IMR-90 (cell line): Measurements from ENCODE around the gene OTOA. TPM values are rescaled to one million over a fixed set of nuclear protein-coding genes. Genes with fewer than 3 reads are reported as not detected.

ENCODE experiments used
- ATAC-seq: fragments of 200-7000 bp; cut with Tn5 transposase; 2 replicates; pipeline ENCODE4 v1.9.1; 2020; ENCODE audit warnings: low read depth, mild to moderate bottlenecking, moderate library complexity
- BruUV-seq: library from RNA; stranded (reverse); fragments of 400-500 nt; replicated peaks from 2 replicates; lab custom pipeline; 2021; lab: Mats Ljungman, UMichigan
- CTCF ChIA-PET: fragments of 300-600 bp; formaldehyde crosslinking; extraction: SDS; loops from one replicate; lab custom pipeline; 2021; ENCODE audit warnings: antibody characterized with exemption; lab: Yijun Ruan, JAX
- POLR2A ChIA-PET: fragments of 300-600 bp; sonication (Branson Sonifier 250); formaldehyde crosslinking; loops from one replicate; lab custom pipeline; 2022; ENCODE audit warnings: antibody characterized with exemption; ENCODE audit not compliant: unreplicated experiment; lab: Charles Lee
- DNase-seq: peaks from one replicate; pipeline ENCODE4 v3.0.0; 2013
- H2AFZ ChIP-seq: replicated peaks from 2 replicates; pipeline ENCODE3; 2013; ENCODE audit warnings: low read length, mild to moderate bottlenecking; ENCODE audit not compliant: poor library complexity
- H2AK5ac ChIP-seq: 2 replicates; pipeline ENCODE4 v1.6.1; 2013; ENCODE audit warnings: low read depth, low read length, inconsistent platforms
- H2AK9ac ChIP-seq: replicated peaks from 2 replicates; pipeline ENCODE3; 2013; ENCODE audit warnings: mild to moderate bottlenecking, low read depth, low read length, moderate library complexity; ENCODE audit not compliant: poor library complexity
- H2BK120ac ChIP-seq: 2 replicates; pipeline ENCODE4 v1.6.1; 2013; ENCODE audit warnings: low read depth, low read length, inconsistent platforms
- H2BK15ac ChIP-seq: 3 replicates; pipeline ENCODE4 v1.6.1; 2013; ENCODE audit warnings: low read depth, low read length, inconsistent platforms
- H2BK20ac ChIP-seq: 2 replicates; pipeline ENCODE4 v1.6.1; 2013; ENCODE audit warnings: low read depth, mild to moderate bottlenecking, inconsistent platforms, low read length, moderate library complexity
- H2BK5ac ChIP-seq: 2 replicates; pipeline ENCODE4 v1.6.1; 2013; ENCODE audit warnings: mild to moderate bottlenecking, low read depth, low read length, inconsistent platforms; ENCODE audit not compliant: poor library complexity, severe bottlenecking
- H3K14ac ChIP-seq: replicated peaks from 2 replicates; pipeline ENCODE4 v1.6.1; 2013; ENCODE audit warnings: low read depth, low read length, inconsistent platforms
- H3K18ac ChIP-seq: 2 replicates; pipeline ENCODE4 v1.6.1; 2013; ENCODE audit warnings: low read depth, low read length, control low read depth
- H3K23ac ChIP-seq: 2 replicates; pipeline ENCODE4 v1.6.1; 2013; ENCODE audit warnings: low read depth, low read length, inconsistent platforms
- H3K27ac ChIP-seq: 2 replicates; pipeline ENCODE4 v1.5.1; 2013; ENCODE audit warnings: mild to moderate bottlenecking, control low read depth, low read length; ENCODE audit not compliant: insufficient read depth
- H3K27me3 ChIP-seq: 2 replicates; pipeline ENCODE4 v1.6.1; 2013; ENCODE audit warnings: low read length; ENCODE audit not compliant: control insufficient read depth, insufficient read depth
- H3K36me3 ChIP-seq: 2 replicates; pipeline ENCODE4 v1.6.1; 2013; ENCODE audit warnings: low read length, mixed read lengths; ENCODE audit not compliant: control insufficient read depth, insufficient read depth
- H3K4ac ChIP-seq: 2 replicates; pipeline ENCODE4 v1.6.1; 2013; ENCODE audit warnings: low read depth, low read length, inconsistent platforms
- H3K4me1 ChIP-seq: 2 replicates; pipeline ENCODE4 v1.6.1; 2013; ENCODE audit warnings: low read length, mixed read lengths; ENCODE audit not compliant: control insufficient read depth, insufficient read depth
- H3K4me2 ChIP-seq: 2 replicates; pipeline ENCODE4 v1.6.1; 2013; ENCODE audit warnings: low read depth, mild to moderate bottlenecking, control low read depth, low read length, moderate library complexity
- H3K4me3 ChIP-seq: 2 replicates; pipeline ENCODE4 v1.5.1; 2013; ENCODE audit warnings: low read depth, mild to moderate bottlenecking, control low read depth, low read length, moderate library complexity; ENCODE audit not compliant: insufficient read depth
- H3K56ac ChIP-seq: 2 replicates; pipeline ENCODE4 v1.6.1; 2013; ENCODE audit warnings: low read length, inconsistent platforms; ENCODE audit not compliant: insufficient read depth; ENCODE audit errors: extremely low read depth
- H3K79me1 ChIP-seq, 2 experiments: 2 replicates each; pipeline ENCODE4 v1.6.1; 2013; ENCODE audit warnings: low read length in 2 of 2, inconsistent platforms in 1 of 2, low read depth in 1 of 2
- H3K9ac ChIP-seq: 2 replicates; pipeline ENCODE4 v1.6.1; 2013; ENCODE audit warnings: low read depth, low read length, control low read depth
- H3K9me1 ChIP-seq: 2 replicates; pipeline ENCODE4 v1.6.1; 2013; ENCODE audit warnings: low read length, inconsistent platforms; ENCODE audit not compliant: insufficient read depth
- H3K9me3 ChIP-seq: 2 replicates; pipeline ENCODE4 v1.6.1; 2013; ENCODE audit warnings: low read length; ENCODE audit not compliant: control insufficient read depth, insufficient read depth
- H4K20me1 ChIP-seq: 2 replicates; pipeline ENCODE4 v1.6.1; 2013; ENCODE audit warnings: low read length, inconsistent platforms; ENCODE audit not compliant: insufficient read depth
- H4K5ac ChIP-seq: 2 replicates; pipeline ENCODE4 v1.6.1; 2013; ENCODE audit warnings: mild to moderate bottlenecking, low read depth, low read length, control low read depth
- H4K8ac ChIP-seq, 2 experiments: 2 replicates each; pipeline ENCODE4 v1.6.1; 2013; ENCODE audit warnings: low read depth in 2 of 2, low read length in 2 of 2, control low read depth in 1 of 2, inconsistent platforms in 1 of 2
- H4K91ac ChIP-seq: 2 replicates; pipeline ENCODE4 v1.6.1; 2013; ENCODE audit warnings: low read depth, low read length, inconsistent platforms; ENCODE audit not compliant: insufficient read depth
- BHLHE40 ChIP-seq: fragments of 150-350 bp; IDR thresholded peaks from 2 replicates; pipeline ENCODE4 v1.6.1; 2016; ENCODE audit warnings: mild to moderate bottlenecking, low read depth, low read length
- CHD1 ChIP-seq: IDR thresholded peaks from 2 replicates; pipeline ENCODE4 v1.6.1; 2012; ENCODE audit warnings: low read depth, low read length, improper control_type of control experiment
- CTCF ChIP-seq: conservative IDR thresholded peaks from 2 replicates; pipeline ENCODE4 v1.5.1; 2012; ENCODE audit warnings: mild to moderate bottlenecking, low read depth, low read length, improper control_type of control experiment
- MAFK ChIP-seq: IDR thresholded peaks from 2 replicates; pipeline ENCODE4 v1.6.1; 2012; ENCODE audit warnings: low read depth, low read length, improper control_type of control experiment
- MAZ ChIP-seq: IDR thresholded peaks from 2 replicates; pipeline ENCODE4 v1.6.1; 2012; ENCODE audit warnings: low read depth, mild to moderate bottlenecking, low read length, improper control_type of control experiment, moderate library complexity, borderline replicate concordance
- MXI1 ChIP-seq: IDR thresholded peaks from 2 replicates; pipeline ENCODE4 v1.6.1; 2012; ENCODE audit warnings: low read depth, mild to moderate bottlenecking, low read length, moderate library complexity, borderline replicate concordance
- USF2 ChIP-seq: fragments of 150-350 bp; IDR thresholded peaks from 2 replicates; pipeline ENCODE4 v1.6.1; 2017; ENCODE audit warnings: mild to moderate bottlenecking, antibody characterized with exemption, low read length, low read depth
- WGBS, 2 experiments: methylation state at CpG; one replicate each; pipeline versions ENCODE4 v1.1.5 to v1.1.7; 2013; ENCODE audit warnings: missing lambda C conversion rate in 2 of 2; ENCODE audit not compliant: insufficient read length in 1 of 2; ENCODE audit errors: extremely low coverage in 2 of 2; 5-methylcytosine and 5-hydroxymethylcytosine counted together
- dilution Hi-C: fragments of 300-500 bp; cut with HindIII; formaldehyde crosslinking; loops from one replicate; pipeline ENCODE4 v1.14.3; 2018; ENCODE audit warnings: low sequenced_read_pairs; ENCODE audit not compliant: unreplicated experiment
- in situ Hi-C: fragments of 300-500 bp; cut with MboI; formaldehyde crosslinking; loops from 3 replicates; pipeline ENCODE4 v1.14.3; 2019; ENCODE audit warnings: low sequenced_read_pairs, inconsistent platforms, mixed read lengths
- intact Hi-C: fragments of 100-400 bp; cut with micrococcal nuclease; formaldehyde crosslinking; loops from 2 replicates; pipeline ENCODE4 v1.10.0; 2022
- polyA plus RNA-seq, 3 experiments: library from polyadenylated mRNA; depleted of rRNA; stranded (reverse); fragments of >200 nt; gene quantifications; 2 replicates each; pipeline ENCODE4 v1.2.3, GENCODE V29; 2012; ENCODE audit warnings: low replicate concordance in 1 of 3
- total RNA-seq: library from RNA; depleted of rRNA; stranded (reverse); fragments of >200 nt; gene quantifications from 2 replicates; pipeline ENCODE4 v1.2.3, GENCODE V29; 2012

The OTOA gene
- total and polyA plus RNA-seq, 2 of the 4 experiments (the other 2 are of a cell fraction): 0.02 TPM; not detected in 1

- H4K5ac ChIP-seq: no peak overlapping the region
- H4K20me1 ChIP-seq: no peaks in the 10 kb centered on the region; the same call in 1 of the 2 replicates
- H3K23ac ChIP-seq: no peak overlapping the region
- no peaks in the 10 kb centered on the region for H3K9me3 ChIP-seq
- no peak overlapping the region for H3K18ac ChIP-seq
- H2BK20ac ChIP-seq: no peak overlapping the region
- DNase-seq: no peak
- intact Hi-C loops: no loop called here
- no peaks in the 10 kb centered on the region for H3K27me3 ChIP-seq
- H2BK120ac ChIP-seq: no peak overlapping the region
- no peak overlapping the region for H3K4me2 ChIP-seq
- dilution Hi-C loops: no loop called here
- H3K14ac ChIP-seq: no peak overlapping the region
- TF ChIP-seq CHD1 (no peak), CTCF (no peak), MXI1 (no peak), MAZ (no peak), BHLHE40 (no peak), USF2 (no peak), MAFK (no peak)
- no peaks in the 10 kb centered on the region for H3K9me1 ChIP-seq
- H3K4me1 ChIP-seq: peaks cover 6% of the 10 kb centered on the region; the same call in 1 of the 2 replicates
- H2AK9ac ChIP-seq: no peak overlapping the region
- H3K27ac ChIP-seq: no peak overlapping the region
- in situ Hi-C loops: no loop called here
- no peak overlapping the region for H3K4ac ChIP-seq
- POLR2A ChIA-PET: no interaction called here
- H3K9ac ChIP-seq: no peak overlapping the region
- H3K4me3 ChIP-seq: no peak overlapping the region
- no peak overlapping the region for H2BK15ac ChIP-seq
- no peak overlapping the region for H3K56ac ChIP-seq
- ATAC-seq: no peak
- no peak overlapping the region for H2BK5ac ChIP-seq
- H2AFZ ChIP-seq: no peak overlapping the region
- no CpG with 5 or more reads among the region's 5 CpGs for WGBS, 2 experiments
- H3K79me1 ChIP-seq: peaks cover under 1 to 31% of the 10 kb centered on the region in 2 experiments; a peak in 3 of 4 replicates
- no peak overlapping the region for H4K91ac ChIP-seq
- BruUV-seq: no TSS peak
- H4K8ac ChIP-seq: no peak overlapping the region
- no peak overlapping the region for H2AK5ac ChIP-seq
- CTCF ChIA-PET: no interaction called here
- peaks cover 14% of the 10 kb centered on the region; the same call in 1 of the 2 replicates for H3K36me3 ChIP-seq
Measured at GRCh38 chr16:21634216-21634615, 29.6 kb upstream of the OTOA start.
